Measurements from ENCODE around the gene TTLL9.

DNA sequence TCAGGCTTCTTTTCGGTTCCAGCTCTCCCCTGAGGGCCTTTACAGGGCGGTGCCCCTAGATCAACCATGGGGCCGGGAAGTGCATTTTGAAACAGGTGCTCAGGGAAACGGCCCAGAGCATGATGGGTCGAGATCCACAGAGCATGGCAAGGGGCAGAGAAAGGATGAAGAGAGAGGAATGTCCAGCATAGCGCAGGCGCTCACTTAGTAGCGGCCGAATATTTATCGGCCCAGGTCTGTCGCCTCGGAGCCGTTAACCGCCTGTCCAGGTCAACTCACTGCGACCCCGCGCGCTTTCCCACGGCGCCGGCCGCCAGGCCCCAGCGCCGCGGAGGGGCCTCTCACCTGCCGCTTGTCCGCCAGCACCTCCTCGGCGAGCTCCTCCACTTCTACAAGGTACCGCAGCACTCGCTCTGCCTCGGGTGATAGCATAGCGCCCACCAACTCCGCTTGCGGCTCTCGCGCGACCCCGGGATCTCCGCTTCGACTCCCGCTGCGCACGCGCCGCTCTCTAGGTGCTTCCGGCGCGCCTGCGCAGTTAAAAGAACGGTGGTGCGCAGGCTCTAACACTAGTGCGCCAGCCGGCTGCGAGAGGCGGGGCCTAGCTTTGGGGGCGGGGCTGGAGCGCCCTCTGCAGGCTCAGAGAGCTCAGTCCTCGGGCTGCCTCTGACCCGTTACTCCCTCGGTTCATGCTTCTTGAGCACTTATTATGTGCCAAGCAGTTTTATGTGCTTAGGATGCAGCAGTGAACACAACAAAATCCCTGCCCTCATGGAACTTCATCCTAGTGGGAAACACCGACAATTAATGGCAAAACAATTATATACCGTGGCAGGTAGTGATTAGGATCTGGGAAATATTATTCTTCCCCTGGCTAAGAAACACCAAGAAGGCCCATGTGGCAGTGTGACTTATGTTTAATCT, 81.4 kb downstream of the TTLL9 start, which contains the start of gene PDRG1:
- TF ChIP-seq EZH2 (IDR thresholded peaks at IDR 0.05) (no peak), POLR2AphosphoS5 (IDR thresholded peaks at IDR 0.05; ENCODE audit: borderline replicate concordance, low read depth, low read length) (peak; percentile 96), FOXP2 (optimal IDR thresholded peaks at IDR 0.05; ENCODE audit: control extremely low read depth, extremely low read length, insufficient read depth) (no peak)

All from SK-N-MC (cell line).